Lower lobe of right lung (tissue), 2 donors: ENCODE results near the gene NRXN3. TPM values are rescaled to one million over a fixed set of nuclear protein-coding genes. Genes with fewer than 3 reads are reported as not detected.

ENCODE experiments used
- ATAC-seq, 2 donors: fragments of 200-7000 bp; cut with Tn5 transposase; one replicate each; pipeline ENCODE4 v1.9.1; 2020 to 2022; ENCODE audit warnings: mild to moderate bottlenecking in 2 of 2, moderate library complexity in 2 of 2
- DNase-seq: peaks from one replicate; pipeline ENCODE4 v3.0.0-alpha.2; 2020
- H3K27ac ChIP-seq: fragments of 200-600 bp; one replicate; pipeline ENCODE4 v1.8.0; 2022
- H3K27me3 ChIP-seq: fragments of 200-600 bp; one replicate; pipeline ENCODE4 v1.8.0; 2022; ENCODE audit warnings: low read depth
- H3K36me3 ChIP-seq: fragments of 200-600 bp; one replicate; pipeline ENCODE4 v1.8.0; 2022; ENCODE audit warnings: mild to moderate bottlenecking
- H3K4me1 ChIP-seq: fragments of 200-600 bp; one replicate; pipeline ENCODE4 v1.8.0; 2022
- H3K4me3 ChIP-seq: fragments of 200-600 bp; one replicate; pipeline ENCODE4 v1.8.0; 2022; ENCODE audit warnings: mild to moderate bottlenecking
- H3K9me3 ChIP-seq: fragments of 200-600 bp; one replicate; pipeline ENCODE4 v1.8.0; 2022
- CTCF ChIP-seq: fragments of 200-600 bp; IDR thresholded peaks from one replicate; pipeline ENCODE4 v1.8.0; 2022; ENCODE audit warnings: antibody characterized with exemption, mild to moderate bottlenecking
- intact Hi-C: fragments of 100-400 bp; cut with DNase I; formaldehyde crosslinking; loops from one replicate; pipeline ENCODE4 v1.11.0; 2022
- total RNA-seq: library from RNA; stranded (reverse); fragmentation: NEBNext Ultra II Directional; extraction: Animal tissue kit (Norgen Biotek cat#: 25700); gene quantifications from one replicate; pipeline ENCODE4 v1.2.1, GENCODE V29; 2021
- donor health status: DM: no; HTN: yes; CAD: no; lungs with severe emphysema.

NRXN3 gene
- total RNA-seq, 1 donor from 2014 or later = 9.0 TPM

GRCh38 chr14:79878785-79879184 lies 1708.6 kb downstream of the NRXN3 start:
- ATAC-seq (no peak), DNase-seq (no peak)
- Histone ChIP-seq H3K27me3 (no peaks in the 10 kb centered on the region), H3K4me3 (no peak overlapping the region), H3K27ac (no peak overlapping the region), H3K36me3 (no peaks in the 10 kb centered on the region), H3K9me3 (no peaks in the 10 kb centered on the region), H3K4me1 (no peaks in the 10 kb centered on the region)
- intact Hi-C loops = no loop called here
- no peak for TF ChIP-seq CTCF

GRCh38 chr14:79881299-79881698 lies 1711.1 kb downstream of the NRXN3 start:
- Histone ChIP-seq H3K4me3 (no peak overlapping the region), H3K27me3 (no peaks in the 10 kb centered on the region), H3K9me3 (no peaks in the 10 kb centered on the region), H3K4me1 (no peaks in the 10 kb centered on the region), H3K27ac (no peak overlapping the region), H3K36me3 (no peaks in the 10 kb centered on the region)
- ATAC-seq = no peak
- DNase-seq = no peak
- TF ChIP-seq CTCF = no peak
- intact Hi-C loops = no loop called here

GRCh38 chr14:79890527-79890926 lies 1720.4 kb downstream of the NRXN3 start:
- no peak for TF ChIP-seq CTCF
- no peak for ATAC-seq
- no peaks in the 10 kb centered on the region for H3K36me3 ChIP-seq
- DNase-seq = no peak
- no peak overlapping the region for H3K4me3 ChIP-seq
- H3K9me3 ChIP-seq = no peaks in the 10 kb centered on the region
- no peak overlapping the region for H3K27ac ChIP-seq
- intact Hi-C loops = no loop called here
- H3K27me3 ChIP-seq = no peaks in the 10 kb centered on the region
- H3K4me1 ChIP-seq = no peaks in the 10 kb centered on the region

DNA sequence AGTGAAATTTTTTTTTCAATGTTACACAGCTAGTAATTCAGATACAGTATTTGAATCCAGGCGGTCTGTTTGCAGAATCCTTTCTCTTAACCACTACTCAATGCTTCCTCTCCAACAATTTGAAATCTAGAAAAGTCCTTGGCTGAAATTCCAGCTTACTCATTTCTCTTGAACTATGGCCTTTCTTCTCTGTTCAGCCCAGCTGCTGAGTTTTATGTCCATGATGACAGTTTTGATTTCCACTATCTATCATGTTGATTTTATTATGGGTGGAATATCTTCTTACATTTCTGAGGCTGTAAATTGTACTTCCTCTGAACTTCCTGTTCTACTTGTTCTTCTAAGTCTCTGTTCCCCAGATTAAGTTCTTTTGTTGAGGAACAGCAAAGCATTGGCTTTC lies 1725.8 kb downstream of the NRXN3 start:
- Histone ChIP-seq H3K27me3 (no peaks in the 10 kb centered on the region), H3K4me3 (no peak overlapping the region), H3K36me3 (no peaks in the 10 kb centered on the region), H3K27ac (no peak overlapping the region), H3K4me1 (no peaks in the 10 kb centered on the region), H3K9me3 (no peaks in the 10 kb centered on the region)
- intact Hi-C loops = no loop called here
- no peak for ATAC-seq
- DNase-seq = no peak
- TF ChIP-seq CTCF = no peak

- Histone ChIP-seq H3K4me1 (no peaks in the 10 kb centered on the region), H3K36me3 (no peaks in the 10 kb centered on the region), H3K9me3 (no peaks in the 10 kb centered on the region), H3K4me3 (no peak overlapping the region), H3K27me3 (no peaks in the 10 kb centered on the region), H3K27ac (no peak overlapping the region)
- DNase-seq (no peak), ATAC-seq (no peak)
- intact Hi-C loops = no loop called here
- no peak for TF ChIP-seq CTCF
Observed at GRCh38 chr14:79899610-79900009, 1729.4 kb downstream of the NRXN3 start.

GRCh38 chr14:79904497-79904896 lies 1734.3 kb downstream of the NRXN3 start:
- Histone ChIP-seq H3K4me3 (no peak overlapping the region), H3K27me3 (no peaks in the 10 kb centered on the region), H3K27ac (no peak overlapping the region), H3K36me3 (no peaks in the 10 kb centered on the region), H3K9me3 (no peaks in the 10 kb centered on the region), H3K4me1 (no peaks in the 10 kb centered on the region)
- DNase-seq (no peak), ATAC-seq (no peak)
- TF ChIP-seq CTCF = no peak
- intact Hi-C loops = no loop called here
